RWPE2 (cell line): ENCODE data around the gene MRO.

ENCODE experiments used
- ATAC-seq: fragments of 200-7000 bp; cut with Tn5 transposase; 3 replicates; pipeline ENCODE4 v1.9.1; 2021; ENCODE audit warnings: low read depth
- DNase-seq: peaks from one replicate; pipeline ENCODE4 v3.0.0-alpha.2; 2020; ENCODE audit warnings: low spot score
- H3K27ac ChIP-seq: fragments of 450-650 bp; 2 replicates; pipeline ENCODE4 v1.5.1; 2017; ENCODE audit warnings: mild to moderate bottlenecking; ENCODE audit not compliant: poor library complexity, severe bottlenecking
- H3K27me3 ChIP-seq: fragments of 250-450 bp; sonication (Bioruptor Pico); 2 replicates; pipeline ENCODE4 v1.5.1; 2021; ENCODE audit warnings: mild to moderate bottlenecking, moderate library complexity; ENCODE audit not compliant: insufficient read depth, poor library complexity, severe bottlenecking
- H3K36me3 ChIP-seq: fragments of 250-450 bp; sonication (Bioruptor Pico); 2 replicates; pipeline ENCODE4 v1.5.1; 2020; ENCODE audit warnings: low read depth, mild to moderate bottlenecking, moderate library complexity
- H3K4me1 ChIP-seq: fragments of 250-450 bp; sonication (Bioruptor Pico); 2 replicates; pipeline ENCODE4 v1.5.1; 2021; ENCODE audit warnings: mild to moderate bottlenecking, moderate library complexity; ENCODE audit not compliant: insufficient read depth, poor library complexity, severe bottlenecking
- H3K4me3 ChIP-seq: fragments of 250-450 bp; sonication (Bioruptor Pico); 2 replicates; pipeline ENCODE4 v1.5.1; 2021; ENCODE audit warnings: mild to moderate bottlenecking, moderate library complexity; ENCODE audit not compliant: severe bottlenecking
- H3K9me3 ChIP-seq: fragments of 250-450 bp; sonication (Bioruptor Pico); 2 replicates; pipeline ENCODE4 v1.5.1; 2021; ENCODE audit warnings: mild to moderate bottlenecking, moderate library complexity; ENCODE audit not compliant: severe bottlenecking
- TF ChIP-seq, protein P1 (sequence below): fragments of 450-650 bp; IDR thresholded peaks from one replicate; pipeline ENCODE4 v1.5.1; 2017; ENCODE audit warnings: mild to moderate bottlenecking, moderate library complexity; ENCODE audit not compliant: poor library complexity, severe bottlenecking

The MRO gene

DNA sequence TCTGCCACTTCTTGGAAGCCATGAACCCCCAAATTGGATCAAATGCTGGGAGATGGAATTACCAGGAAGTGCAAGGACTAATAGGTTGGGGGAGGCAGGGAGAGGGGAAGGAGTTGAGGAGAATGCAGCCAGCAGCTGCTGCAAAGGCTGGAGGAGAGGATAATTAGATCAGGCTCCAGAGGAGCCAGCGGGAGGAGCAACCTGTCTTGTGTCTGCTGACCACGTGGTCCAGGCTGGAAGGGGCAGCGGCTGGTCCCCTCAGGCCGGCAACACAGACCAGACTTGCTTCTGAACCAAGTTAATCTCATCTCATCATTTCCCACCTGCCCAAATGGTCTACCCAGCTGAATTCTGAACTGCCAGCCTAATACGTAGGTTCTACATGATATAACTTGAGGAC, 68.3 kb downstream of the MRO start:
- Histone ChIP-seq H3K27ac (no peak overlapping the region), H3K9me3 (no peaks in the 10 kb centered on the region), H3K36me3 (no peaks in the 10 kb centered on the region), H3K4me1 (no peaks in the 10 kb centered on the region), H3K27me3 (peaks cover 6% of the 10 kb centered on the region), H3K4me3 (no peak overlapping the region)
- DNase-seq: no peak
- no peak for ATAC-seq
- TF ChIP-seq, protein P1, sequence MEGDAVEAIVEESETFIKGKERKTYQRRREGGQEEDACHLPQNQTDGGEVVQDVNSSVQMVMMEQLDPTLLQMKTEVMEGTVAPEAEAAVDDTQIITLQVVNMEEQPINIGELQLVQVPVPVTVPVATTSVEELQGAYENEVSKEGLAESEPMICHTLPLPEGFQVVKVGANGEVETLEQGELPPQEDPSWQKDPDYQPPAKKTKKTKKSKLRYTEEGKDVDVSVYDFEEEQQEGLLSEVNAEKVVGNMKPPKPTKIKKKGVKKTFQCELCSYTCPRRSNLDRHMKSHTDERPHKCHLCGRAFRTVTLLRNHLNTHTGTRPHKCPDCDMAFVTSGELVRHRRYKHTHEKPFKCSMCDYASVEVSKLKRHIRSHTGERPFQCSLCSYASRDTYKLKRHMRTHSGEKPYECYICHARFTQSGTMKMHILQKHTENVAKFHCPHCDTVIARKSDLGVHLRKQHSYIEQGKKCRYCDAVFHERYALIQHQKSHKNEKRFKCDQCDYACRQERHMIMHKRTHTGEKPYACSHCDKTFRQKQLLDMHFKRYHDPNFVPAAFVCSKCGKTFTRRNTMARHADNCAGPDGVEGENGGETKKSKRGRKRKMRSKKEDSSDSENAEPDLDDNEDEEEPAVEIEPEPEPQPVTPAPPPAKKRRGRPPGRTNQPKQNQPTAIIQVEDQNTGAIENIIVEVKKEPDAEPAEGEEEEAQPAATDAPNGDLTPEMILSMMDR: no peak

DNA sequence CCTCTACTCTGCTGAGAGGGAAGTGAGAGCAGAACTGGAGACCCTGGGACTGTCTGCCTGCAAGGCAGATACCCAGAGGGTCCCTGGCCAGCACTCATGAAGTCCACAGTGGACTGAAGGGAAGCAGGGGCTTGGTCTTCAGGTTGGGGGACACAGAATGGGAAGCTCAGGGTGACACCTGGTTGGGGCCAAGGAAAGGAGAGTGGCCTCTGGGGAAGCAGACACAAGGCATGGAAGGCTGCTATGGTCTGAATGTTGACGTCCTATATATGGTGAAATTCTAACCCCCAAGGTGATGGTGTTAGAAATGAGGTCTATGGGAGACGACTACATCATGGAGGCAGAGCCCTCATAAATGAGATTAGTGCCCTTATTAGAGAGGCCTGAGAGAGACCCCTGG, 69.3 kb downstream of the MRO start:
- DNase-seq (no peak), ATAC-seq (no peak)
- Histone ChIP-seq H3K9me3 (no peaks in the 10 kb centered on the region), H3K36me3 (no peaks in the 10 kb centered on the region), H3K27ac (no peak overlapping the region), H3K27me3 (no peaks in the 10 kb centered on the region), H3K4me1 (no peaks in the 10 kb centered on the region), H3K4me3 (no peak overlapping the region)
- TF ChIP-seq, protein P1: no peak

DNA sequence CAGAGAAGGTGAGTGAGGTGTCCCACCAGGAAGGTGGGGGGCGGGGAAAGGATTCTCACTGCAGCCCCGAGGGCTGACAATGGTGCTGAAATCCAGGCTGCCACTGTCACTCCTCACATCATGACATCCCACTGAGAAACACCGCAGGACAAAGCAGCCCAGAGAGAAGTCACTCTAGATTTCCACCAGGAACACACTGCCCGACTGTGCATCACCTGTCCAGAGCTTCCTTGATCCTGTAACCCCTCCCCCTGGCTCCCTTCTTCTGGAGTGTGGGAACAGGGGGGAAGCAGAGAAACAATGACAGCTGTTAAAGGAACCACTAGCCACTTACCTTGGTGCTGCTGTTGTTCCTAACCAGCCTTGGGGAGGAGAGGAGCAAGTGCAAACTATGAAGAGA, 69.9 kb downstream of the MRO start:
- ATAC-seq: no peak
- Histone ChIP-seq H3K4me1 (no peaks in the 10 kb centered on the region), H3K27me3 (no peaks in the 10 kb centered on the region), H3K9me3 (no peaks in the 10 kb centered on the region), H3K4me3 (no peak overlapping the region), H3K36me3 (no peaks in the 10 kb centered on the region), H3K27ac (no peak overlapping the region)
- TF ChIP-seq, protein P1: no peak
- DNase-seq: no peak

DNA sequence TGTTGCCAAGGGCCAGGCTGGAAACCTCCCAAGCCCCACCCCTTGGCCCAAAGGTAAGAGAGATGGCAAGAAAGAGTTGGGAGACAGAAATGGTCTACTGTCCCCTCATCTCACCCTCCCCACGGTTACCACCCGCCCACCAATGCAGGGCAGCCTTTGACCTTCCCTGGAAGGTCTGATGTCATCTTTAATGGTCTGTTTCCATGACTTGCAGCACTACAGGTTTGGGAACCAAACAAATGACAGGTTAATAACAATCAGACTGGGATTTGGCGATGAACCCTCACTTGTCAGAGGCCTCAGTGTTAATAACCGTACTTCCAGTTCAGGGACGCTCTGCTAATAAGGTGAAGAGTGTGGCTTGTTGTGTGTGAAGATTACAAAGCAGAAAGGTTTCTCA, 70.4 kb downstream of the MRO start:
- TF ChIP-seq, protein P1: no peak
- no peaks in the 10 kb centered on the region for H3K9me3 ChIP-seq
- H3K4me1 ChIP-seq: no peaks in the 10 kb centered on the region
- H3K27me3 ChIP-seq: no peaks in the 10 kb centered on the region
- DNase-seq (no peak), ATAC-seq (no peak)
- no peak overlapping the region for H3K4me3 ChIP-seq
- H3K36me3 ChIP-seq: no peaks in the 10 kb centered on the region
- no peak overlapping the region for H3K27ac ChIP-seq

DNA sequence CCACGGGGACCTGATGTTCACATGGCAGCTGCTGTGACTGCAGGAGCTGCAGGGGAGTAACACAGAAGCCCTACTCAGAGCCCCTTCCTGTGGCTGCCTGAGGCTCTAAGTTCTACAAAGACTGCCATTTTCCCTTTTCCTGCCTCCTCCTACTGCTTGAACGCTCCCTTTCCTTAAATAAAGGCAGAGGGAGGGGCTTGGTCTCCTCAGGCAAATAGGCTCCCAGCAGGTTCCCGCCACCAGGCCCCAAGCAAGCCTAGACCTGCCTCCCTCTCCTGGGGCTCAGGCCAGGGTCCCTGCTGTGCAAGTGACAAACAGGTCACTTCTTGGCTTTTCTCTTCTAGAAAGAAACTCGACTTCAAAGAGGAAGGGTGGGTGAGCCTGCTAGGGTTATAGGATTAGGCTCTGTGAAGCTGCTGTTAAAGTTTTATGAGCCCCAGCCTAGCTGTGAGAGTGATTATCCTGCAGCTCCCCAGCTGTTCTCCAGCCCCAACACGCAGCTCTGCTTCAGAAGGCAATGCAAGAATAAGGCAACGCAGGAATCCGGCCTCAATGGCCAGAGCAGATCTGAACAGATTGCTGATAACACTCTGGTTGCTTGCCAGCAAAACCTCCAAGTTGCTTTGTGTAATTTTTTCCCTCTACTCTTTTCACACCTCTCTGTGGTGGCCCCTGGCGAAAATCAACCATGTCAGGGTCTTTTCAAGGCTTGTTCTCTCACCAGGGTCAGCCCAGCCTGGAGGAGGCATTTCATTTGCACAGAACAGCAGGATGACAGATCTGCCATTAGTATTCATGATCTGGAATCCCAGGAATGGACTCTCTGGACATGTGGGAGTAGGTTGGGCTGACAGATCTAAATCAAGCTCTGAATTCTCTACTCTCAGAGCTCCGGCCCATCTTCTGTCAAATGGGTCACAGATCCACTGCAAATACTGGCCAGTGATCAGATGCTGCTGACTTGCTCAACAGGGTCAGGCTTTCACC, 71.3 kb downstream of the MRO start:
- ATAC-seq (no peak), DNase-seq (no peak)
- TF ChIP-seq, protein P1: no peak

More for the DNA sequence above, 71.3 kb downstream of the MRO start:
- no peaks in the 10 kb centered on the region for H3K27me3 ChIP-seq
- H3K4me1 ChIP-seq: no peaks in the 10 kb centered on the region
- H3K36me3 ChIP-seq: no peaks in the 10 kb centered on the region
- H3K27ac ChIP-seq: no peak overlapping the region
- no peak overlapping the region for H3K4me3 ChIP-seq
- no peaks in the 10 kb centered on the region for H3K9me3 ChIP-seq
